ENCODE measurements around the gene ELOVL6. TPM values are rescaled to one million over a fixed set of nuclear protein-coding genes. Genes with fewer than 3 reads are reported as not detected.

The ELOVL6 gene
- total and polyA plus RNA-seq, 10 of the 15 experiments (the other 5 are each of a cell fraction or from before 2014, with no cell fraction given): 3.9 to 33.5 (median 8.1) TPM

DNA sequence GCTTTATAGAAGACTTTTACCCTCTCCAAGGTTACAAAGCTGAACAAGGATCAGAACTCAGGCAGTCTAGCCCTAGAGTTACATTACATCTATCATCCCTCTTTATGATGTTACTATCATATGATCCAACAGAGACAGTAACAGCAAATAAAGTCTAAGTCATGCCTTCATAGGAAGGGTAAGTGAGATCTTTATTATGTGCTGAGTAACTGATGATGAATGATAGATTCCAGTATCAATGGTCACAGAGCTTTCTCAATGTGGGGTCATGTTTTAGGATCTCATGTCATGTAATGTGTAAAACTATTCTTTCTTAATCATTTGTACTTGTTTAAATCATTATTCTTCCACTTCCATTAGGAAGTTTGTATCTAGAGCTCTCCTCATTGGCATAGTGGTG lies 22.8 kb downstream of the ELOVL6 start (continued):
- no peak for TF ChIP-seq TAF1 (IDR thresholded peaks at IDR 0.05; ENCODE audit: borderline replicate concordance, low read depth, low read length)
- no peak for TF ChIP-seq NFIC (IDR thresholded peaks at IDR 0.05; ENCODE audit: low read depth, low read length)
- no peak for TF ChIP-seq RUNX3 (IDR thresholded peaks at IDR 0.05; ENCODE audit: low read length)
- no peak for TF ChIP-seq POLR2A (IDR thresholded peaks at IDR 0.05; ENCODE audit: low read depth, low read length)

GRCh38 chr4:110172972-110173371 lies 25.4 kb downstream of the ELOVL6 start:
- H3K4me3 ChIP-seq: no peak overlapping the region
- H3K9ac ChIP-seq (ENCODE audit: control insufficient read depth, insufficient read depth, low read length): no peak overlapping the region
- H2AFZ ChIP-seq (ENCODE audit: control insufficient read depth, low read depth, low read length): no peak overlapping the region
- H3K79me2 ChIP-seq (ENCODE audit: control insufficient read depth, insufficient read depth, low read length): no peaks in the 10 kb centered on the region
- no peak overlapping the region for H3K27ac ChIP-seq (ENCODE audit: control insufficient read depth, insufficient read depth)
- in situ Hi-C loops (cut with MboI) (no loop called here), intact Hi-C loops (cut with micrococcal nuclease; ENCODE audit: unreplicated experiment) (no loop called here)
- CTCF ChIA-PET: no interaction called here
- SMC1A ChIA-PET (ENCODE audit: uncharacterized antibody, unreplicated experiment): interaction anchor here (1.6 kb wide), 1 partner anchor 10 kb away, joined by 4 read pairs; no protein-coding TSS in a partner anchor
- no TSS peak for BruUV-seq (replicated peaks)
- RAD21 ChIA-PET (ENCODE audit: unreplicated experiment): no interaction called here
- H3K4me1 ChIP-seq (ENCODE audit: control insufficient read depth, insufficient read depth, low read length): no peaks in the 10 kb centered on the region
- no peak for ATAC-seq
- no peaks in the 10 kb centered on the region for H3K9me3 ChIP-seq (replicated peaks; ENCODE audit: control insufficient read depth, insufficient read depth, low read length)
- H4K20me1 ChIP-seq (ENCODE audit: control insufficient read depth, insufficient read depth): no peaks in the 10 kb centered on the region
- DNase-seq (ENCODE audit: low read depth, low spot score): no peak
- no peak overlapping the region for H3K4me2 ChIP-seq (ENCODE audit: control insufficient read depth, insufficient read depth)
- TF ChIP-seq NBN (IDR thresholded peaks at IDR 0.05) (no peak), NR2C2 (IDR thresholded peaks at IDR 0.05; ENCODE audit: borderline replicate concordance, control insufficient read depth, insufficient read length, low read depth) (no peak), ZNF207 (IDR thresholded peaks at IDR 0.05; ENCODE audit: borderline replicate concordance) (no peak), ZBTB33 (IDR thresholded peaks at IDR 0.05) (no peak), RAD51 (IDR thresholded peaks at IDR 0.05) (no peak), MYB (IDR thresholded peaks at IDR 0.05; ENCODE audit: borderline replicate concordance, low read depth, low read length) (no peak), PKNOX1 (IDR thresholded peaks at IDR 0.05) (no peak), TCF7 (IDR thresholded peaks at IDR 0.05; ENCODE audit: borderline replicate concordance) (no peak), CBFB (IDR thresholded peaks at IDR 0.05; ENCODE audit: low read depth) (no peak), HDAC6 (IDR thresholded peaks at IDR 0.05; ENCODE audit: unreplicated experiment) (no peak), KDM1A (IDR thresholded peaks at IDR 0.05; ENCODE audit: borderline replicate concordance) (no peak)
- H3K36me3 ChIP-seq (ENCODE audit: control insufficient read depth in 2 of 2, insufficient read depth in 2 of 2, low read length in 1 of 2): no peaks in the 10 kb centered on the region
- FAIRE-seq: no peak
- 88% methylated on average over 1 of the region's 1 CpG for WGBS (ENCODE audit: insufficient coverage, insufficient replicate concordance, low lambda C conversion rate, missing lambda C conversion rate)
- no peaks in the 10 kb centered on the region for H3K27me3 ChIP-seq (replicated peaks in 1 of 2; ENCODE audit: control insufficient read depth in 2 of 2, insufficient read depth in 2 of 2, low read length in 1 of 2)
- POLR2A ChIA-PET: no interaction called here
